Astrocyte (in vitro differentiated cells and primary cell): Measurements from ENCODE around the gene ST6GALNAC6. TPM values are rescaled to one million over a fixed set of nuclear protein-coding genes. Genes with fewer than 3 reads are reported as not detected.

Experiments used
- DNase-seq: peaks from one replicate; pipeline ENCODE4 v3.0.0-alpha.2; 2010; ENCODE audit warnings: low read depth
- FAIRE-seq: peaks from 2 replicates; lab custom pipeline; 2011; peaks lifted over from hg19 to GRCh38; lab: Jason Lieb, UNC
- H2AFZ ChIP-seq: 2 replicates; pipeline ENCODE4 v1.6.0; 2012; ENCODE audit warnings: low read depth, low read length, inconsistent platforms
- H3K27ac ChIP-seq: 2 replicates; pipeline ENCODE4 v1.5.1; 2011; ENCODE audit warnings: low read depth, low read length, inconsistent platforms
- H3K27me3 ChIP-seq: 2 replicates; pipeline ENCODE4 v1.6.0; 2011; ENCODE audit warnings: low read length, inconsistent platforms; ENCODE audit not compliant: insufficient read depth
- H3K36me3 ChIP-seq: 2 replicates; pipeline ENCODE4 v1.5.1; 2011; ENCODE audit warnings: low read length, inconsistent platforms; ENCODE audit not compliant: insufficient read depth
- H3K4me1 ChIP-seq: 2 replicates; pipeline ENCODE4 v1.5.1; 2011; ENCODE audit warnings: low read length, inconsistent platforms; ENCODE audit not compliant: insufficient read depth
- H3K4me2 ChIP-seq: 2 replicates; pipeline ENCODE4 v1.6.0; 2012; ENCODE audit warnings: low read length, inconsistent platforms
- H3K4me3 ChIP-seq: 2 replicates; pipeline ENCODE4 v1.5.1; 2011; ENCODE audit warnings: low read depth, mild to moderate bottlenecking, low read length, inconsistent platforms; ENCODE audit not compliant: insufficient read depth
- H3K79me2 ChIP-seq: 2 replicates; pipeline ENCODE4 v1.6.0; 2012; ENCODE audit warnings: mild to moderate bottlenecking, low read length, inconsistent platforms; ENCODE audit not compliant: insufficient read depth
- H3K9ac ChIP-seq: 2 replicates; pipeline ENCODE4 v1.6.0; 2012; ENCODE audit warnings: mild to moderate bottlenecking, low read length, inconsistent platforms
- H3K9me3 ChIP-seq: 2 replicates; pipeline ENCODE4 v1.5.1; 2012; ENCODE audit warnings: low read depth, mild to moderate bottlenecking, low read length, inconsistent platforms; ENCODE audit not compliant: insufficient read depth
- H4K20me1 ChIP-seq: 2 replicates; pipeline ENCODE4 v1.6.0; 2012; ENCODE audit warnings: low read length, inconsistent platforms; ENCODE audit not compliant: insufficient read depth
- H3K27ac Mint-ChIP-seq: one replicate; pipeline ENCODE4 v1.8.0; 2021; ENCODE audit warnings: mild to moderate bottlenecking, mixed read lengths; ENCODE audit not compliant: unreplicated experiment
- H3K27me3 Mint-ChIP-seq: one replicate; pipeline ENCODE4 v1.8.0; 2021; ENCODE audit warnings: low read depth, mixed read lengths; ENCODE audit not compliant: unreplicated experiment
- H3K36me3 Mint-ChIP-seq: one replicate; pipeline ENCODE4 v1.8.0; 2021; ENCODE audit warnings: low read depth, mixed read lengths; ENCODE audit not compliant: unreplicated experiment
- H3K4me1 Mint-ChIP-seq: one replicate; pipeline ENCODE4 v1.8.0; 2021; ENCODE audit warnings: low read depth, mixed read lengths; ENCODE audit not compliant: unreplicated experiment
- H3K4me3 Mint-ChIP-seq: one replicate; pipeline ENCODE4 v1.8.0; 2021; ENCODE audit warnings: mild to moderate bottlenecking, moderate library complexity, mixed read lengths; ENCODE audit not compliant: unreplicated experiment
- H3K9me3 Mint-ChIP-seq: one replicate; pipeline ENCODE4 v1.8.0; 2021; ENCODE audit warnings: mild to moderate bottlenecking, mixed read lengths; ENCODE audit not compliant: unreplicated experiment
- CTCF ChIP-seq: IDR thresholded peaks from 2 replicates; pipeline ENCODE4 v1.5.1; 2011; ENCODE audit warnings: low read depth, mild to moderate bottlenecking, inconsistent platforms, low read length, moderate library complexity; ENCODE audit not compliant: insufficient read depth
- EZH2 ChIP-seq: IDR thresholded peaks from 2 replicates; pipeline ENCODE4 v1.6.1; 2012; ENCODE audit warnings: mild to moderate bottlenecking, low read length, inconsistent platforms; ENCODE audit not compliant: insufficient read depth
- total RNA-seq: library from RNA; stranded (reverse); gene quantifications from 2 replicates; pipeline ENCODE4 v1.2.1, GENCODE V29; 2021

Gene ST6GALNAC6
- total RNA-seq, 1 donor from 2014 or later = 30.4 TPM

DNA sequence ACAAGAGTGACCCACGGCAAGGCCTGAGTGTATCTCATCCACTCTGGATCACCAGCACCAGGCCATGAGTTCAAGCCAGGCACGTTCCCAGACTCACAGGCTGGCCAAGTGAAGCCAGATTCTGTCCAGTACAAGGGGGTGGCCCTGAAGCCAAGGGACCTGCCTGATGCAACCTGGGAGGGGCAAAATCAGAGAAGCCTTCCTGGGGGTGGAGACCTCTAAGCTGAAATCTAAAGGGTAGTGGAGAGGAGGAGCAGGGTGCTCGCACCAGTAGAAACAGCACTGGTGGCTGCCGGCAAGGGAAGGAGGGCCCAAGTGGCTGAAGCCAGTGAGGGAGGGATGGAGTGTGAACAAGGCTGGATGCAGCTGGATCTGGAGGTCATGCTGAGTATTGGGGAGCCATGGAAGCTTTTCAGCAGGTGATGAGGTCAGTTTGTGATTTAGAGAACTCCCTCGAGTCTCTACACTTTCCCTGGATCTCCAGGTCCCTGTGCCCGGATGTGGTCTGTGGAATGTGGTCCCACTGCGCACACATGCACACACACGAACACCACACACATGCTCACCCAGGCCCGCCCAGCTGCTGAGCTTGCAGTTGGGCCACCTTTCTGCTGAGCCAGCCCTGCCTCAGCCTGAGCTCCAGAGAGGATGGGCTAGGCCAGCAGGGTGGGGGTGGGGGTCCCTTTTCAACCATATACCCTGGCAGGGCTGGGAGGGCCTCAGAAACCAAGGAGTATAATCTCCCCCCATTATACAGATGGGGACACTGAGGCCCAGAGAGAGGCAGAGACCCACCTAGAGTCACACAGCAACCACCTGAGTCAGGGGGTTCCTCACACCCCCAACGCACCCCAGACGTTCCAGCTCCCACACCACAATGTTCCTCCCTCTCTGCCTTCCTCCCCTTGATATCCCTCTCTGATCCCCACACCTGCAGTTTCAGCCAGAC is 29.5 kb upstream of the ST6GALNAC6 start:
- H3K27ac Mint-ChIP-seq = peak overlapping the region; percentile 38
- FAIRE-seq (no peak), DNase-seq (no peak)
- Histone ChIP-seq H3K4me3 (no peak overlapping the region), H3K79me2 (peaks cover 4% of the 10 kb centered on the region), H3K4me1 (peaks cover 37% of the 10 kb centered on the region), H3K27ac (no peak overlapping the region), H3K9ac (no peak overlapping the region), H3K27me3 (no peaks in the 10 kb centered on the region), H3K9me3 (no peaks in the 10 kb centered on the region), H2AFZ (no peak overlapping the region), H4K20me1 (peaks cover 18% of the 10 kb centered on the region), H3K36me3 (no peaks in the 10 kb centered on the region), H3K4me2 (no peak overlapping the region)
- peaks cover 23% of the 10 kb centered on the region for H3K27me3 Mint-ChIP-seq
- peaks cover 6% of the 10 kb centered on the region for H3K36me3 Mint-ChIP-seq
- TF ChIP-seq CTCF (no peak), EZH2 (no peak)
- peaks cover 7% of the 10 kb centered on the region for H3K4me1 Mint-ChIP-seq
- H3K9me3 Mint-ChIP-seq = no peaks in the 10 kb centered on the region
- peak overlapping the region; percentile 42 for H3K4me3 Mint-ChIP-seq

GRCh38 chr9:127927988-127928675 is 28.7 kb upstream of the ST6GALNAC6 start:
- no peak overlapping the region for H3K9ac ChIP-seq
- no peaks in the 10 kb centered on the region for H3K9me3 Mint-ChIP-seq
- H3K4me3 Mint-ChIP-seq = no peak overlapping the region
- no peak overlapping the region for H3K27ac ChIP-seq
- H3K4me2 ChIP-seq = no peak overlapping the region
- H3K36me3 ChIP-seq = no peaks in the 10 kb centered on the region
- H3K27ac Mint-ChIP-seq = no peak overlapping the region
- H3K79me2 ChIP-seq = peaks cover 3% of the 10 kb centered on the region
- TF ChIP-seq EZH2 (no peak), CTCF (no peak)
- FAIRE-seq (no peak), DNase-seq (no peak)
- no peak overlapping the region for H3K4me3 ChIP-seq
- peaks cover 23% of the 10 kb centered on the region for H3K27me3 Mint-ChIP-seq
- peaks cover 11% of the 10 kb centered on the region for H3K4me1 Mint-ChIP-seq
- no peaks in the 10 kb centered on the region for H3K27me3 ChIP-seq
- H3K36me3 Mint-ChIP-seq = peaks cover 5% of the 10 kb centered on the region
- no peak overlapping the region for H2AFZ ChIP-seq
- H3K9me3 ChIP-seq = no peaks in the 10 kb centered on the region
- peaks cover 43% of the 10 kb centered on the region for H3K4me1 ChIP-seq
- H4K20me1 ChIP-seq = peaks cover 18% of the 10 kb centered on the region
